Measurements from ENCODE around the gene CBX7.

CBX7 gene

DNA sequence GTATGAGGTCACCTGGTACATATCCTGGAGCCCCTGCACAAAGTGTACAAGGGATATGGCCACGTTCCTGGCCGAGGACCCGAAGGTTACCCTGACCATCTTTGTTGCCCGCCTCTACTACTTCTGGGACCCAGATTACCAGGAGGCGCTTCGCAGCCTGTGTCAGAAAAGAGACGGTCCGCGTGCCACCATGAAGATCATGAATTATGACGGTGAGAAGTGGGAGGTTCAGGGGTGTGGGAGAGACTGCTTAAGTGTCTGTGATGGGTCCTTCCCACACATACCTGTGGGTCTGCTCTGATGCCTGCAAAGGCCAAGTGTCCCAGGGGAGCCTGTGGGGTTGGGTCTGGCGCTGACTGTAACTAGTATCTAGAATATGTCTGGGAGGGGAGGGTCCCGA lies 71.5 kb downstream of the CBX7 start:
- Histone ChIP-seq H3K27ac (peak overlapping the region in 4 of 21 experiments; percentile 36 to 97 (median 48)), H3K4me3 (no peak overlapping the region)
